Gastroesophageal sphincter (tissue), 3 donors: ENCODE results near the gene FUT8.

Experiments used
- CTCF ChIP-seq, 4 experiments: fragments of 200-600 bp in 2 of 4; fragments of 450-650 bp in 2 of 4; sonication (generic) in 1 of 4; IDR thresholded peaks; one replicate each; pipeline ENCODE4 v1.5.1; 2017 to 2019; ENCODE audit warnings: antibody characterized with exemption in 4 of 4, mild to moderate bottlenecking in 2 of 4, moderate library complexity in 2 of 4
- POLR2A ChIP-seq, 2 donors: fragments of 450-650 bp; IDR thresholded peaks; one replicate each; pipeline ENCODE4 v1.6.1; 2017; ENCODE audit warnings: antibody characterized with exemption in 2 of 2, mild to moderate bottlenecking in 2 of 2, moderate library complexity in 1 of 2
- POLR2AphosphoS5 ChIP-seq: sonication (generic); formaldehyde crosslinking; IDR thresholded peaks from one replicate; pipeline ENCODE4 v1.6.1; 2017; ENCODE audit warnings: antibody characterized with exemption

- TF ChIP-seq POLR2AphosphoS5 (no peak), POLR2A (IDR thresholded peaks at IDR 0.05) (no peak), CTCF (IDR thresholded peaks at IDR 0.05) (no peak)
These were observed 105.4 kb downstream of the FUT8 start for GRCh38 chr14:65517635-65518542.
